ENCODE data around the gene RASA3.
"Not testable (repeated sequence)": the region's sequence is repeated elsewhere in the genome, so short reads cannot be mapped to it uniquely, and the experiment has no call there.

The RASA3 gene

GRCh38 chr13:113996912-113997745 is 135.3 kb downstream of the RASA3 start:
- DNase-seq, result no peak

GRCh38 chr13:113996081-113996911 is 136.1 kb downstream of the RASA3 start:
- DNase-seq, result no peak

GRCh38 chr13:113995051-113995601 is 137.3 kb downstream of the RASA3 start:
- no peak for DNase-seq

GRCh38 chr13:113992276-113993005 is 140.0 kb downstream of the RASA3 start:
- DNase-seq, result no peak

- no peak for DNase-seq
Measured at GRCh38 chr13:113991676-113992179, 140.7 kb downstream of the RASA3 start.

GRCh38 chr13:113991191-113991669 is 141.2 kb downstream of the RASA3 start:
- DNase-seq, result peak; percentile 20

GRCh38 chr13:113990321-113990837 is 142.0 kb downstream of the RASA3 start:
- DNase-seq, result no peak

- no peak for DNase-seq
Measured at GRCh38 chr13:113989585-113990300, 142.7 kb downstream of the RASA3 start.

GRCh38 chr13:113988859-113989258 is 143.6 kb downstream of the RASA3 start:
- not testable (repeated sequence) for DNase-seq

- DNase-seq, result no peak
Measured at GRCh38 chr13:113982296-113982661, 150.1 kb downstream of the RASA3 start.

GRCh38 chr13:113981611-113982295 is 150.7 kb downstream of the RASA3 start:
- no peak for DNase-seq

- peak; percentile 100 for DNase-seq
Measured at GRCh38 chr13:113981194-113981605, 151.2 kb downstream of the RASA3 start.

GRCh38 chr13:113980489-113981064 is 151.8 kb downstream of the RASA3 start:
- peak; percentile 45 for DNase-seq

- DNase-seq, result no peak
Measured at GRCh38 chr13:113979791-113980471, 152.5 kb downstream of the RASA3 start.

GRCh38 chr13:113978741-113979481 is 153.5 kb downstream of the RASA3 start:
- DNase-seq, result no peak

GRCh38 chr13:113977976-113978375 is 154.4 kb downstream of the RASA3 start:
- DNase-seq, result no peak

- no peak for DNase-seq
Measured at GRCh38 chr13:113976711-113977684, 155.4 kb downstream of the RASA3 start.

GRCh38 chr13:113975416-113975815 is 157.0 kb downstream of the RASA3 start:
- no peak for DNase-seq

All from NCI-H774 (cell line).